ENCODE measurements around the gene BAMBI.

- TF ChIP-seq CTCF (IDR thresholded peaks at IDR 0.05 in 2 of 3, conservative IDR thresholded peaks at IDR 0.05 in 1 of 3; ENCODE audit: borderline replicate concordance in 1 of 3, insufficient read depth in 1 of 3, low read depth in 2 of 3, low read length in 2 of 3) (no peak), POLR2A (IDR thresholded peaks at IDR 0.05; ENCODE audit: borderline replicate concordance, extremely low read depth, insufficient read depth, insufficient read length) (no peak), POLR2AphosphoS5 (IDR thresholded peaks at IDR 0.05; ENCODE audit: low read depth, low read length) (no peak), REST (IDR thresholded peaks at IDR 0.05; ENCODE audit: low read depth) (no peak), EZH2 (IDR thresholded peaks at IDR 0.05) (no peak), SIN3A (IDR thresholded peaks at IDR 0.05; ENCODE audit: low read depth) (no peak)
Measured at GRCh38 chr10:28644647-28645046, 32.7 kb upstream of the BAMBI start.
